Measurements from ENCODE around the gene LAMA2.

LAMA2 gene

DNA sequence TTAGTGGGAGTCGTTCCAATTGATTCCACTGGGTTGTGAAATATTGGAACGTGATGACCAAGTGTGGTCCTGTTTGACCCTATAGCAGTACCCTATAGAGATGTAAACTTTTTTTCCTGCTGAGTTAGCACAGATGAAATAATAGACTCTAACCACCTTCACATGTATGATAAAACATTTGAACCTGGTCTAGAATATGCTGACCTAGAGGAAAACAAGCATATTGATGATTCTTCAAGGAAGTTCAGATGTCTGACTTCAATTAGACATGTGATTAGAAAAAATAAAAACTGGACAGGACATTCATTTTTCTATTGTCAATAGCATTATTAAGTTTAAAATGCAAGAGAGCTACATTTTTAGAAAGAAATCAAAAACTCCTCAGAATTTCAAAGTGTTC lies 424.9 kb downstream of the LAMA2 start:
- DNase-seq (ENCODE audit: low read depth in 2 of 2) = no peak

GRCh38 chr6:129309154-129309553 lies 426.2 kb downstream of the LAMA2 start:
- DNase-seq (ENCODE audit: low read depth in 2 of 2) = no peak

GRCh38 chr6:129312880-129313279 lies 429.9 kb downstream of the LAMA2 start:
- DNase-seq (ENCODE audit: low read depth in 2 of 2) = no peak

GRCh38 chr6:129314575-129314974 lies 431.6 kb downstream of the LAMA2 start:
- DNase-seq (ENCODE audit: low read depth in 2 of 2) = no peak

DNA sequence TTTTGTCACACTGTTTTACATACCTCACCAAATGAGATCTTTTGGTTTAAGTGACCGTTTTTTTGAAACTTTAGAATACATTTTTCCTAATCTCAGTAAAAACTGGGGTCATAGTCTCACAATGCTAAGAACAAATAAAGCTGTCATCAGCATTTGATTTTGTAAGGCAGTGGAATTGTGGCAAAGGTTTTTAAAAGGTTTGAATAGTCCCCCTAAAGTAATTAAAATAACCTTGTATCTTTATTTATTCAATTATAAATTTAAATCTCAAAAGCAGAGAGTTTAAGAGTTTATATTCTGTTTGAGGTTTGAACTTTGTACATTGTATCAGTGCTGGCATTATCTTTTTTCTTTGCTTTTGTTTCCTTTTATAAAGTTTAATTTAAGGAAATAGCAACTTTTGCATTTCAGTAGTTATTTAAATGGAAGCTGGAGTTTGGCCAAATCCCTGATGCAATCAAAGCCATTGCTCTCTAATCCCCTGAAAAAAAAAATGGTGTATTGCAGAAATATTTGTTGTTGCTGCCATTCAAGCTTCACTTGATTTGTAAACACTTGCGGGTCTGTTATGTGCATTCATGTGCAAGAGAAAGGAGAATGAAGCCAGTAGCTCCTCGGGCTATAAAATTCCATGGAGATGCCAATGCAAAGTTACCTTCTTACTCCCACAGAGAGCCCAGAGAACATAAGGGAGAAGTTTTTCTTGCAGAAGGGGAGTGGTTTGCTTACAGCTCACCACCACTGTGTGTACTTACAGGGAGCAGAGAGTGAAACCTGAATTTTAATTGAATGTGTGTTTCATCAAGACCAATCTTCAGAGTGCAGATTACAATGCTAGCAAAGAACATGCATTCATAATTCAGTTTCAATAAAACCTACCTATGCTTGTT lies 435.2 kb downstream of the LAMA2 start:
- no peak for DNase-seq (ENCODE audit: low read depth in 2 of 2)

DNA sequence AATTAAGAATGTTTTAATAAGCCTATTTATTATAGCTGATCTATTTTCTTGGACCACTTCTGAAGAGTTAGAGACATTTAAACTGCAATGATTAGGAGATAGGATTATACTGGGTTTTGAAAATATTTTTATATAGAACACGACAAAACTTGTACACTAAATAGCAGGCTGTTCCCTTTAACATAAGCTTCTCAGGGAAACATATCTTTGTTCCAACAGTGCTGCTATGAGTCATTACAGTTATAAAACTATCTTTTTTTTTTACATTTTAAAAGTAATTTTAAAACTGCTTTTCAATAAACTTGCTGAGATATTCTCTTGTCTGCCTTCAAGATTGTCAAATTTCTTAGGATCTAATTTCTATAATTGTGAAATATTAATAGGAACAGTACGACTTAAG lies 438.0 kb downstream of the LAMA2 start:
- no peak for DNase-seq (ENCODE audit: low read depth in 2 of 2)

DNA sequence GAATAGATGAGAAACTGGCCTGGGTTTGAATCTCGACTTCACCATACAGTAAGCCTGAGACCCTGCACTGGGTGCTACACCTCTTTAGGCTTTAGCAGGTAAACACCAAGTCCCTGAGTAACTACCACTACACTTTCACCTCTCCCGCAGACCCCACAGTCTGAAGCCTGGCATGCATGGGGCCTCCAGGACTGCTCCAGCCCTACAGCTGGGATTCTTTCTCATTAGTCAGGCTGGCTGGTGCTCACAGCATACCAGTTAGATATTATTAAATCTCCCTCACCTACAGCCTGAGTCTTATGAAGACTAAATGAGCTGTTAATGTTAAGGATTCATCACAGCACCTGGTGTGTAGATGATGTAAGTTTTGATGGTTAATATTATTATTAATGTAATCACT lies 438.4 kb downstream of the LAMA2 start:
- DNase-seq (ENCODE audit: low read depth in 2 of 2) = no peak

- DNase-seq (ENCODE audit: low read depth in 2 of 2) = no peak
These were observed 441.4 kb downstream of the LAMA2 start for GRCh38 chr6:129324345-129324744.

GRCh38 chr6:129329678-129330077 lies 446.7 kb downstream of the LAMA2 start:
- DNase-seq (ENCODE audit: low read depth in 2 of 2) = no peak

GRCh38 chr6:129331450-129332138 lies 448.7 kb downstream of the LAMA2 start:
- DNase-seq (ENCODE audit: low read depth in 2 of 2) = no peak

- no peak for DNase-seq (ENCODE audit: low read depth in 2 of 2)
These were observed 452.9 kb downstream of the LAMA2 start for GRCh38 chr6:129335792-129336191.

- DNase-seq (ENCODE audit: low read depth in 2 of 2) = no peak
These were observed 455.7 kb downstream of the LAMA2 start for GRCh38 chr6:129338683-129339082.

- no peak for DNase-seq (ENCODE audit: low read depth in 2 of 2)
These were observed 458.0 kb downstream of the LAMA2 start for GRCh38 chr6:129340983-129341382.

- DNase-seq (ENCODE audit: low read depth in 2 of 2) = no peak
These were observed 459.3 kb downstream of the LAMA2 start for GRCh38 chr6:129342243-129342642.

DNA sequence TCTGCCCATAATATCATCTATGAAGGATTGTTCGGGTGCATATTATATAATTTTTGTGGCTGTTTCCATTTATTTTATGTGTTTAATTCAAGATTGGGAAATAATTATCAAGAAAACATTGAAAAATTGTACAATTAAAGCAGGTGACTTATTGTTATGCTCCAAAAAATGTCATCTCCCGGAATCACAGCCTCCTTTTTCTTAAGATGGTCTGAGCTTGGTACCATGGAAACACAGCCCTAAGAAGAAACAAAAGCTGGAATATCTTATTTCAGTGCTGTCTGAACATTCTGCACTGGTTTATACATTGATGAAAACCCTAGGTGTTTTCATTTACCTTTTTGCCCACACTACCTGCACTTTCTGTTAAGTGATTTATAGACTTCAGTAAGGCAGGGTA lies 459.9 kb downstream of the LAMA2 start:
- DNase-seq (ENCODE audit: low read depth in 2 of 2) = no peak

- DNase-seq (ENCODE audit: low read depth in 2 of 2) = no peak
These were observed 461.4 kb downstream of the LAMA2 start for GRCh38 chr6:129344379-129344778.

DNA sequence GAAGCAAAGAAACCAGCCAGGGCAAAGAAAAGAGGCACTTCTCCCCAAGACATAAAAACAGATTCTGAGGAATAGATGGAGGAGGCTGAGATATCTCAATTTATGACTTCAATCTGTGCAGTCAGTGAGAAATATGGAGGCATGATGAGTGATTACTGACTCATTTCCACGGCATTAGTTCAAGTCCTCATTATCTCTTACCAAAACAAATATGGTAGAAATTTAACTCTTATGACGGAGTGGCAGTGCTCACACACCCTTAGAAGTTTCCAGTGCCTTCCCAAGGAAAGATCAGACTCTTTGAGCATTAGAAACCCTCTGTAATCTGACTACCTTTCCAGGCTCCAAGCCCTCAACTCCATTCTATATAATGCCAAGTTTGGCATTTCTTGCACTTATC lies 463.0 kb downstream of the LAMA2 start:
- no peak for DNase-seq (ENCODE audit: low read depth in 2 of 2)

DNA sequence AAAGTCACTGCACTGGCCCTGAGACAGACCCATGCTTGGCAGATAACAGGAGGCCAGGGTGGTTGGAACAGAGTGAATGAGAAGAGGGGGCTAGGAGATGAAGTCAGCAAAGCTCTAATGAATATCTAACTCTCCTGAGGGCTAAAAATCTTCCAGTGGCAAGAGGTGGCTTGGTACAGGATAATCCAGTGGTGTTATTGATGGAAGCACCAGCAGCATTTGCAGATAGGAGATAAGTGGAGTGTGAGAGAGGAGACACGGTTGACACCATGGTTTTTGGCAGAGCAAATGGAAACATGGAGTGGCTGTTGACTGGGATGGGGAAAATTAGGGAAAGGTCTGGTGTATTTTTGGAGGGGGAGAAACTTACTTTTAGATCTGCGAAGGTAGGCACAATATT lies 464.0 kb downstream of the LAMA2 start:
- DNase-seq (ENCODE audit: low read depth in 2 of 2) = no peak

GRCh38 chr6:129350278-129350677 lies 467.3 kb downstream of the LAMA2 start:
- DNase-seq (ENCODE audit: low read depth in 2 of 2) = no peak

DNA sequence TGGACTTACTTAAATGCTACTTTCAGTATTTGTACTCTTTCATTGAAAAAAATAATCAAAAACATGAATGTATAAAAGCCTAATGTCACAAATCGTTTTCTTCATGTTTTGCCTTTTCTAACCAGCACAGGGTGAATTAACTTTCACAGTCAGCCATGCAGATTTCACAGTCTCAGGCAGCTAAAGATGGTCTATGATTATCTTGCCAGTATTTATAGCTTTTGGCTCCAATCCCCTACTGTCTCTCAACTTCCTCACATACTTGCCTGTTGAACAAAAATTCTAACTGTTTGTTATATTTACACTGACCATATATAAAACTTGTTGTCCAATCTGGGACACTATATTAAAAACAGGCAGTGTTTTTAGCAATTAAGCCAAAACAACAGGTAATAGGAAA lies 468.9 kb downstream of the LAMA2 start:
- no peak for DNase-seq (ENCODE audit: low read depth in 2 of 2)

DNA sequence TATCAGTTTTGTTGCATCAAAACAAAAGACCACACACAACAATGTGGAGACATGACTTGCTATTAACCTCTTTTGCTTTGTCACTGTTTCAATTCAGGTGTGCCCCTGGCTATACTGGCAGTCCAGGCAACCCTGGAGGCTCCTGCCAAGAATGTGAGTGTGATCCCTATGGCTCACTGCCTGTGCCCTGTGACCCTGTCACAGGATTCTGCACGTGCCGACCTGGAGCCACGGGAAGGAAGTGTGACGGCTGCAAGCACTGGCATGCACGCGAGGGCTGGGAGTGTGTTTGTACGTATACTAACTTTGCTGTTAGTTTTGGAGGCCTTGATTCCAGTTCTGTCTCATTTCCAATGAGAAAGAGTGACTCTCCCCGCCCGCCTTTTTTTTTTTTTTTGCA lies 470.1 kb downstream of the LAMA2 start:
- DNase-seq (ENCODE audit: low read depth in 2 of 2) = no peak

GRCh38 chr6:129356129-129356528 lies 473.2 kb downstream of the LAMA2 start:
- DNase-seq (ENCODE audit: low read depth in 2 of 2) = no peak

All from stimulated activated CD4-positive, alpha-beta T cell treated with anti-CD3 and anti-CD28 coated beads, Interleukin-1b, Interleukin-23, amount 100 ng/mL, for 4 hours (primary cell).